ENCODE data around the gene CATSPER3.

- TF ChIP-seq EZH2 (IDR thresholded peaks at IDR 0.05; ENCODE audit: insufficient read depth, poor library complexity, severe bottlenecking): no peak
- no peak for TF ChIP-seq EZH2phosphoT487 (IDR thresholded peaks at IDR 0.05; ENCODE audit: insufficient read depth, low read depth)
Observed at GRCh38 chr5:134943547-134943946, 24.2 kb upstream of the CATSPER3 start.

Measured in GM23248 (cell line).